A204.1 (cell line): ENCODE results near the gene CLSTN2.

Source experiments
- FAIRE-seq: peaks from 2 replicates; lab custom pipeline; 2012; peaks lifted over from hg19 to GRCh38; lab: Jason Lieb, UNC

CLSTN2 gene

GRCh38 chr3:140430494-140430893, 495.5 kb downstream of the CLSTN2 start:
- FAIRE-seq: no peak

GRCh38 chr3:140432229-140432669, 497.3 kb downstream of the CLSTN2 start:
- FAIRE-seq: no peak

- no peak for FAIRE-seq
Observed at GRCh38 chr3:140433431-140433830, 498.4 kb downstream of the CLSTN2 start.

GRCh38 chr3:140434261-140434905, 499.4 kb downstream of the CLSTN2 start:
- FAIRE-seq: no peak

- no peak for FAIRE-seq
Observed at GRCh38 chr3:140436421-140436820, 501.4 kb downstream of the CLSTN2 start.

- FAIRE-seq: no peak
Observed at GRCh38 chr3:140438736-140439470, 503.9 kb downstream of the CLSTN2 start.

- FAIRE-seq: no peak
Observed at GRCh38 chr3:140439527-140439926, 504.5 kb downstream of the CLSTN2 start.

GRCh38 chr3:140440446-140440845, 505.5 kb downstream of the CLSTN2 start:
- FAIRE-seq: no peak

- FAIRE-seq: no peak
Observed at GRCh38 chr3:140441006-140441405, 506.0 kb downstream of the CLSTN2 start.

- FAIRE-seq: no peak
Observed at GRCh38 chr3:140442621-140443020, 507.6 kb downstream of the CLSTN2 start.

- no peak for FAIRE-seq
Observed at GRCh38 chr3:140443073-140443472, 508.1 kb downstream of the CLSTN2 start.

GRCh38 chr3:140443806-140444205, 508.8 kb downstream of the CLSTN2 start:
- FAIRE-seq: no peak

GRCh38 chr3:140446734-140447133, 511.7 kb downstream of the CLSTN2 start:
- FAIRE-seq: no peak

GRCh38 chr3:140447136-140447535, 512.2 kb downstream of the CLSTN2 start:
- no peak for FAIRE-seq

- FAIRE-seq: no peak
Observed at GRCh38 chr3:140448001-140448400, 513.0 kb downstream of the CLSTN2 start.

- FAIRE-seq: no peak
Observed at GRCh38 chr3:140449413-140450256, 514.6 kb downstream of the CLSTN2 start.

- no peak for FAIRE-seq
Observed at GRCh38 chr3:140453750-140454149, 518.8 kb downstream of the CLSTN2 start.

- no peak for FAIRE-seq
Observed at GRCh38 chr3:140455521-140456214, 520.7 kb downstream of the CLSTN2 start.

- FAIRE-seq: no peak
Observed at GRCh38 chr3:140456974-140457373, 522.0 kb downstream of the CLSTN2 start.

- no peak for FAIRE-seq
Observed at GRCh38 chr3:140459462-140459861, 524.5 kb downstream of the CLSTN2 start.

- FAIRE-seq: no peak
Observed at GRCh38 chr3:140461250-140461649, 526.3 kb downstream of the CLSTN2 start.

GRCh38 chr3:140463355-140463754, 528.4 kb downstream of the CLSTN2 start:
- no peak for FAIRE-seq
